ENCODE results near the gene HACE1. TPM values are rescaled to one million over a fixed set of nuclear protein-coding genes. Genes with fewer than 3 reads are reported as not detected.
"Not testable (repeated sequence)": the region's sequence is repeated elsewhere in the genome, so short reads cannot be mapped to it uniquely, and the experiment has no call there.

HACE1 gene
- total and polyA plus RNA-seq, 7 donors, result 3.0 to 28.1 (median 17.4) TPM

- intact Hi-C loops (cut with DNase I), result no loop called here
- Histone ChIP-seq H3K36me3 (peaks cover 0 to 6% (median 0%) of the 10 kb centered on the region in 4 donors), H3K27me3 (no peaks in the 10 kb centered on the region), H3K4me3 (no peak overlapping the region), H3K4me1 (no peaks in the 10 kb centered on the region), H3K9me3 (no peaks in the 10 kb centered on the region), H3K27ac (no peak overlapping the region)
- DNase-seq, result no peak
- no peak for TF ChIP-seq CTCF (IDR thresholded peaks at IDR 0.05)
- TF ChIP-seq POLR2A (IDR thresholded peaks at IDR 0.05), result no peak
- no peak for TF ChIP-seq EP300 (IDR thresholded peaks at IDR 0.05)
- TF ChIP-seq POLR2AphosphoS5 (IDR thresholded peaks at IDR 0.05), result no peak
- 91 to 94% methylated on average over 2 of the region's 2 CpGs for WGBS, 2 donors
These were observed 46.2 kb downstream of the HACE1 start for GRCh38 chr6:104813552-104813951.

GRCh38 chr6:104809116-104809515 lies 50.6 kb downstream of the HACE1 start:
- H3K27me3 ChIP-seq, result no peaks in the 10 kb centered on the region
- no peak for TF ChIP-seq POLR2A (IDR thresholded peaks at IDR 0.05)
- TF ChIP-seq POLR2AphosphoS5 (IDR thresholded peaks at IDR 0.05), result no peak
- no peak for TF ChIP-seq EP300 (IDR thresholded peaks at IDR 0.05)
- no peak for TF ChIP-seq CTCF (IDR thresholded peaks at IDR 0.05)
- DNase-seq, result no peak
- no peaks in the 10 kb centered on the region for H3K4me1 ChIP-seq
- peaks cover 0 to 18% (median 0%) of the 10 kb centered on the region in 4 donors for H3K36me3 ChIP-seq
- WGBS, 2 donors, result 89 to 91% methylated on average over 3 of the region's 3 CpGs
- no peaks in the 10 kb centered on the region for H3K9me3 ChIP-seq
- no peak overlapping the region for H3K27ac ChIP-seq
- intact Hi-C loops (cut with DNase I), result no loop called here
- no peak overlapping the region for H3K4me3 ChIP-seq

GRCh38 chr6:104805335-104805734 lies 54.4 kb downstream of the HACE1 start:
- H3K36me3 ChIP-seq, result peaks cover 0 to 14% (median 0%) of the 10 kb centered on the region in 4 donors
- H3K4me3 ChIP-seq; H3K4me1 ChIP-seq; DNase-seq; intact Hi-C loops (cut with DNase I); H3K27me3 ChIP-seq; H3K27ac ChIP-seq; H3K9me3 ChIP-seq: not testable (repeated sequence)
- WGBS, 2 donors, result 99% methylated on average over 4 of the region's 4 CpGs

- Histone ChIP-seq H3K27ac (no peak overlapping the region), H3K4me3 (no peak overlapping the region), H3K36me3 (peaks cover 0 to 17% (median 0%) of the 10 kb centered on the region in 4 donors), H3K4me1 (no peaks in the 10 kb centered on the region), H3K9me3 (no peaks in the 10 kb centered on the region), H3K27me3 (no peaks in the 10 kb centered on the region)
- TF ChIP-seq POLR2A (IDR thresholded peaks at IDR 0.05) (no peak), POLR2AphosphoS5 (IDR thresholded peaks at IDR 0.05) (no peak), CTCF (IDR thresholded peaks at IDR 0.05) (no peak), EP300 (IDR thresholded peaks at IDR 0.05) (no peak)
- DNase-seq, result no peak
- WGBS, 2 donors, result 90 to 91% methylated on average over 3 of the region's 3 CpGs
- intact Hi-C loops (cut with DNase I), result no loop called here
These were observed 60.5 kb downstream of the HACE1 start for GRCh38 chr6:104799134-104799657.

GRCh38 chr6:104796031-104796785 lies 63.5 kb downstream of the HACE1 start:
- WGBS, 2 donors, result 84 to 94% methylated on average over 6 of the region's 6 CpGs
- H3K4me3 ChIP-seq, result no peak overlapping the region
- H3K27me3 ChIP-seq, result no peaks in the 10 kb centered on the region
- no peaks in the 10 kb centered on the region for H3K9me3 ChIP-seq
- no peak for TF ChIP-seq POLR2AphosphoS5 (IDR thresholded peaks at IDR 0.05)
- TF ChIP-seq EP300 (IDR thresholded peaks at IDR 0.05), result no peak
- no peak for TF ChIP-seq CTCF (IDR thresholded peaks at IDR 0.05)
- no peak for TF ChIP-seq POLR2A (IDR thresholded peaks at IDR 0.05)
- H3K27ac ChIP-seq, result no peak overlapping the region
- H3K4me1 ChIP-seq, result no peaks in the 10 kb centered on the region
- intact Hi-C loops (cut with DNase I), result no loop called here
- peaks cover 0 to 32% (median 0%) of the 10 kb centered on the region in 4 donors for H3K36me3 ChIP-seq
- DNase-seq, result no peak

Data from sigmoid colon (tissue), 7 donors.